AG10803 (cell line): ENCODE results near the gene C1QTNF1.

ENCODE experiments used
- DNase-seq: peaks from one replicate; pipeline ENCODE4 v3.0.0; 2010; ENCODE audit warnings: low read depth
- H3K4me3 ChIP-seq: 2 replicates; pipeline ENCODE4 v1.5.1; 2011; ENCODE audit warnings: mild to moderate bottlenecking, low read length, control low read depth
- CTCF ChIP-seq: conservative IDR thresholded peaks from 2 replicates; pipeline ENCODE4 v1.5.1; 2011; ENCODE audit warnings: mild to moderate bottlenecking, low read length, control low read depth, inconsistent platforms

C1QTNF1 gene

GRCh38 chr17:79023886-79024771, at the start of gene C1QTNF1:
TSS of gene C1QTNF1 (plus strand) at chr17:79024169. CDS start at chr17:79043969, 19,800 bp downstream.
- H3K4me3 ChIP-seq: peak within 1 kb of the TSS; percentile 68
- no peak for TF ChIP-seq CTCF
- no peak for DNase-seq

- H3K4me3 ChIP-seq: peak overlapping the region; percentile 27
- TF ChIP-seq CTCF: no peak
- peak; percentile 88 for DNase-seq
Observed at GRCh38 chr17:78974635-78975591, 49.1 kb upstream of the C1QTNF1 start.

- H3K4me3 ChIP-seq: no peak overlapping the region
- TF ChIP-seq CTCF: no peak
- no peak for DNase-seq
Observed at GRCh38 chr17:78976907-78977680, 46.9 kb upstream of the C1QTNF1 start.

GRCh38 chr17:78977681-78977943, 46.4 kb upstream of the C1QTNF1 start:
- DNase-seq: no peak
- no peak for TF ChIP-seq CTCF
- H3K4me3 ChIP-seq: no peak overlapping the region

GRCh38 chr17:78977997-78978973, 45.7 kb upstream of the C1QTNF1 start:
- no peak for DNase-seq
- no peak for TF ChIP-seq CTCF
- H3K4me3 ChIP-seq: no peak overlapping the region
